Type B pancreatic cell (in vitro differentiated cells): ENCODE measurements around the gene SDK1. TPM values are rescaled to one million over a fixed set of nuclear protein-coding genes. Genes with fewer than 3 reads are reported as not detected.

ENCODE experiments used
- DNase-seq: peaks from one replicate; pipeline ENCODE4 v3.0.0; 2021; ENCODE audit warnings: mixed read lengths; ENCODE audit not compliant: unreplicated experiment; ENCODE audit errors: extremely low spot score
- H3K27ac Mint-ChIP-seq: 2 replicates; pipeline ENCODE4 v1.8.0; 2021; ENCODE audit warnings: mild to moderate bottlenecking, mixed read lengths
- H3K27me3 Mint-ChIP-seq: 2 replicates; pipeline ENCODE4 v1.8.0; 2021; ENCODE audit warnings: mixed read lengths
- H3K36me3 Mint-ChIP-seq: 2 replicates; pipeline ENCODE4 v1.8.0; 2021; ENCODE audit warnings: mixed read lengths
- H3K4me1 Mint-ChIP-seq: one replicate; pipeline ENCODE4 v1.8.0; 2021; ENCODE audit warnings: mixed read lengths; ENCODE audit not compliant: unreplicated experiment
- H3K4me3 Mint-ChIP-seq: 2 replicates; pipeline ENCODE4 v1.8.0; 2021; ENCODE audit warnings: mild to moderate bottlenecking, mixed read lengths
- H3K9me3 Mint-ChIP-seq: 2 replicates; pipeline ENCODE4 v1.8.0; 2021; ENCODE audit warnings: mixed read lengths
- CTCF ChIP-seq: fragments of 200-600 bp; sonication (generic); conservative IDR thresholded peaks from 2 replicates; pipeline ENCODE4 v1.5.0; 2021; ENCODE audit warnings: antibody characterized with exemption, mild to moderate bottlenecking
- total RNA-seq: library from RNA; stranded (reverse); gene quantifications from 2 replicates; pipeline ENCODE4 v1.2.1, GENCODE V29; 2021; ENCODE audit warnings: low replicate concordance

SDK1 gene
- total RNA-seq, 1 donor from 2014 or later: 26.1 TPM

- no peaks in the 10 kb centered on the region for H3K9me3 Mint-ChIP-seq
- H3K27ac Mint-ChIP-seq: no peak overlapping the region
- H3K36me3 Mint-ChIP-seq: no peaks in the 10 kb centered on the region
- H3K4me3 Mint-ChIP-seq: no peak overlapping the region
- no peak for TF ChIP-seq CTCF
- peaks cover 17% of the 10 kb centered on the region for H3K4me1 Mint-ChIP-seq
- no peak for DNase-seq
- no peaks in the 10 kb centered on the region for H3K27me3 Mint-ChIP-seq
Measured at GRCh38 chr7:4166340-4166739, 865.3 kb downstream of the SDK1 start.

- peaks cover 17% of the 10 kb centered on the region for H3K4me1 Mint-ChIP-seq
Measured at GRCh38 chr7:4166807-4167206, 865.8 kb downstream of the SDK1 start.

GRCh38 chr7:4167385-4167910 lies 866.4 kb downstream of the SDK1 start:
- H3K27ac Mint-ChIP-seq: no peak overlapping the region
- H3K4me3 Mint-ChIP-seq: no peak overlapping the region
- DNase-seq: no peak
- H3K9me3 Mint-ChIP-seq: no peaks in the 10 kb centered on the region
- H3K36me3 Mint-ChIP-seq: no peaks in the 10 kb centered on the region
- no peak for TF ChIP-seq CTCF
- peaks cover 17% of the 10 kb centered on the region for H3K4me1 Mint-ChIP-seq
- no peaks in the 10 kb centered on the region for H3K27me3 Mint-ChIP-seq

More at GRCh38 chr7:4166807-4167206, 865.8 kb downstream of the SDK1 start:
- no peak for TF ChIP-seq CTCF
- no peak for DNase-seq
- H3K27ac Mint-ChIP-seq: no peak overlapping the region
- no peaks in the 10 kb centered on the region for H3K36me3 Mint-ChIP-seq
- H3K27me3 Mint-ChIP-seq: no peaks in the 10 kb centered on the region
- no peak overlapping the region for H3K4me3 Mint-ChIP-seq
- H3K9me3 Mint-ChIP-seq: no peaks in the 10 kb centered on the region

GRCh38 chr7:4168041-4168440 lies 867.0 kb downstream of the SDK1 start:
- Mint-ChIP-seq H3K36me3 (no peaks in the 10 kb centered on the region), H3K4me3 (no peak overlapping the region), H3K27me3 (no peaks in the 10 kb centered on the region), H3K9me3 (no peaks in the 10 kb centered on the region), H3K27ac (peak overlapping the region; percentile 20), H3K4me1 (peaks cover 17% of the 10 kb centered on the region)
- no peak for DNase-seq
- TF ChIP-seq CTCF: no peak

GRCh38 chr7:4168541-4168940 lies 867.5 kb downstream of the SDK1 start:
- H3K4me1 Mint-ChIP-seq: peaks cover 17% of the 10 kb centered on the region

More at GRCh38 chr7:4168541-4168940, 867.5 kb downstream of the SDK1 start:
- no peak for DNase-seq
- peak overlapping the region; percentile 20 for H3K27ac Mint-ChIP-seq
- no peak for TF ChIP-seq CTCF
- no peaks in the 10 kb centered on the region for H3K36me3 Mint-ChIP-seq
- no peak overlapping the region for H3K4me3 Mint-ChIP-seq
- H3K9me3 Mint-ChIP-seq: no peaks in the 10 kb centered on the region
- no peaks in the 10 kb centered on the region for H3K27me3 Mint-ChIP-seq
